ENCODE measurements around the gene TMEM255B.
"Not testable (repeated sequence)": the region's sequence is repeated elsewhere in the genome, so short reads cannot be mapped to it uniquely, and the experiment has no call there.

DNA sequence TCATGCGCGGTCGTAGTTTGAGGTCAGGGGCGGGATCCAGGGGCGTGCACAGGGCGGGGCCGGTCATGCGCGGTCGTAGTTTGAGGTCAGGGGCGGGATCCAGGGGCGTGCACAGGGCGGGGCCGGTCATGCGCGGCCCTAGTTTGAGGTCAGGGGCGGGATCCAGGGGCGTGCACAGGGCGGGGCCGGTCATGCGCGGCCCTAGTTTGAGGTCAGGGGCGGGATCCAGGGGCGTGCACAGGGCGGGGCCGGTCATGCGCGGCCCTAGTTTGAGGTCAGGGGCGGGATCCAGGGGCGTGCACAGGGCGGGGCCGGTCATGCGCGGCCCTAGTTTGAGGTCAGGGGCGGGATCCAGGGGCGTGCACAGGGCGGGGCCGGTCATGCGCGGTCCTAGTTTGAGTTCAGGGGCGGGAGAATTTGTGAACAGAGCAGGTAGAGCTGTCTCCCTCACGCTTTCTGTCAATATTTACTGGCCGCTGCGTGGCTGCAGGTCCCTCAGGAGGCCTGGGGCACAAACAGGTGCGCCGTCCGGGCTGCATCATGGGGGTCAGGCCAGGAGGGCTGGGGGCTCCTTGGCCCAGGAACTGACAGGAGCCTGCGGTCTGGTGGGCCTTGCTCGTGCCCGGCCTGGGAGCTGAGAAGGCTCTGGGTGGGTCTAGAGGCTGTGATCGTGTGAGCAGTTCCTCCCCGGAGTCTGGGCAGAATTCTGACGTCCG, 32.8 kb upstream of the TMEM255B start:
- TF ChIP-seq, protein P1, sequence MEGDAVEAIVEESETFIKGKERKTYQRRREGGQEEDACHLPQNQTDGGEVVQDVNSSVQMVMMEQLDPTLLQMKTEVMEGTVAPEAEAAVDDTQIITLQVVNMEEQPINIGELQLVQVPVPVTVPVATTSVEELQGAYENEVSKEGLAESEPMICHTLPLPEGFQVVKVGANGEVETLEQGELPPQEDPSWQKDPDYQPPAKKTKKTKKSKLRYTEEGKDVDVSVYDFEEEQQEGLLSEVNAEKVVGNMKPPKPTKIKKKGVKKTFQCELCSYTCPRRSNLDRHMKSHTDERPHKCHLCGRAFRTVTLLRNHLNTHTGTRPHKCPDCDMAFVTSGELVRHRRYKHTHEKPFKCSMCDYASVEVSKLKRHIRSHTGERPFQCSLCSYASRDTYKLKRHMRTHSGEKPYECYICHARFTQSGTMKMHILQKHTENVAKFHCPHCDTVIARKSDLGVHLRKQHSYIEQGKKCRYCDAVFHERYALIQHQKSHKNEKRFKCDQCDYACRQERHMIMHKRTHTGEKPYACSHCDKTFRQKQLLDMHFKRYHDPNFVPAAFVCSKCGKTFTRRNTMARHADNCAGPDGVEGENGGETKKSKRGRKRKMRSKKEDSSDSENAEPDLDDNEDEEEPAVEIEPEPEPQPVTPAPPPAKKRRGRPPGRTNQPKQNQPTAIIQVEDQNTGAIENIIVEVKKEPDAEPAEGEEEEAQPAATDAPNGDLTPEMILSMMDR (IDR thresholded peaks at IDR 0.05; ENCODE audit: low read length) = not testable (repeated sequence)
- TF ChIP-seq EZH2 (IDR thresholded peaks at IDR 0.05; ENCODE audit: borderline replicate concordance, low read length) = not testable (repeated sequence)

Measured in OCI-LY1 (cell line).